Tibial nerve (tissue), 4 donors: Measurements from ENCODE around the gene FBXL7. TPM values are rescaled to one million over a fixed set of nuclear protein-coding genes. Genes with fewer than 3 reads are reported as not detected.

Experiments
- DNase-seq, 2 donors: peaks; one replicate each; pipeline ENCODE4 v3.0.0-alpha.2; 2019; ENCODE audit warnings: low spot score in 2 of 2
- H3K27ac ChIP-seq, 4 donors: fragments of 200-600 bp; sonication (generic) in 3 of 4; one replicate each; pipeline ENCODE4 v1.5.1; 2017 to 2019; ENCODE audit warnings: mild to moderate bottlenecking in 1 of 4
- H3K27me3 ChIP-seq, 2 donors: fragments of 200-600 bp; sonication (generic) in 1 of 2; one replicate each; pipeline versions ENCODE4 v1.5.1 to v1.6.0; 2017 to 2019
- H3K36me3 ChIP-seq, 3 donors: fragments of 200-600 bp; sonication (generic); one replicate each; pipeline ENCODE4 v1.5.1; 2018 to 2019
- H3K4me1 ChIP-seq, 4 donors: fragments of 200-600 bp; sonication (generic) in 3 of 4; one replicate each; pipeline ENCODE4 v1.5.1; 2017 to 2019
- H3K4me3 ChIP-seq, 4 donors: fragments of 200-600 bp; sonication (generic) in 3 of 4; one replicate each; pipeline ENCODE4 v1.5.1; 2017 to 2019; ENCODE audit warnings: mild to moderate bottlenecking in 1 of 4, moderate library complexity in 1 of 4
- H3K9me3 ChIP-seq, 4 donors: fragments of 200-600 bp; sonication (generic) in 3 of 4; one replicate each; pipeline ENCODE4 v1.5.1; 2017 to 2019
- CTCF ChIP-seq, 5 experiments: fragments of 200-600 bp in 3 of 5; fragments of 450-650 bp in 2 of 5; sonication (generic) in 3 of 5; IDR thresholded peaks; one replicate each; pipeline ENCODE4 v1.5.1; 2016 to 2019; ENCODE audit warnings: antibody characterized with exemption in 5 of 5, mild to moderate bottlenecking in 3 of 5, moderate library complexity in 2 of 5
- EP300 ChIP-seq, 2 donors: sonication (generic); formaldehyde crosslinking; IDR thresholded peaks; one replicate each; pipeline ENCODE4 v1.6.1; 2017; ENCODE audit warnings: antibody characterized with exemption in 2 of 2, mild to moderate bottlenecking in 1 of 2
- POLR2A ChIP-seq, 2 donors: fragments of 450-650 bp; IDR thresholded peaks; one replicate each; pipeline ENCODE4 v1.6.1; 2017; ENCODE audit warnings: antibody characterized with exemption in 2 of 2, mild to moderate bottlenecking in 2 of 2, moderate library complexity in 2 of 2
- WGBS, 2 donors: methylation state at CpG; one replicate each; pipeline ENCODE4 v1.1.5; 2018; 5-methylcytosine and 5-hydroxymethylcytosine counted together
- total RNA-seq, 4 donors: library from RNA; depleted of rRNA; stranded (reverse); fragments of >200 nt; gene quantifications; one replicate each; pipeline ENCODE4 v1.1.0, GENCODE V29; 2016

The FBXL7 gene
- total RNA-seq, 4 donors from 2014 or later, result 33.6 to 54.5 (median 40.9) TPM

DNA sequence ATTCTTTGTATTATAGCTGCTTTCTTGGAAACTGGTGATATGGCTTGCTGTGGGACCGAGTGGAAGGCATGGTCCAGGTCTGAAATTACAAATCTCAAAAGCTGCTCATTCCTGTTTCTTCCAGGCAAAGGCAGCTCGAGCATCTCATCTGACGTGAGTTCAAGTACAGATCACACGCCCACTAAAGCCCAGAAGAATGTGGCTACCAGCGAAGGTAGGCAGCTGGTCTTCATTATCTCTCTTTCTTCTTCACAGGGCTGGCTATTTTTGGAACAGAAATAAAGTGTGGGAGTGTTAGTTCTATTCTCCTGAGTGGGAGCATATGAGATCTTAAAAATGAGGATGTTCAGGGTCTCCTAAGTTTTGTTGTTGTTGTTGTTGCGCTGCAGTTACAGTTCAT is 115.9 kb downstream of the FBXL7 start:
- Histone ChIP-seq H3K36me3 (no peaks in the 10 kb centered on the region), H3K9me3 (no peaks in the 10 kb centered on the region)
- no peak for DNase-seq

DNA sequence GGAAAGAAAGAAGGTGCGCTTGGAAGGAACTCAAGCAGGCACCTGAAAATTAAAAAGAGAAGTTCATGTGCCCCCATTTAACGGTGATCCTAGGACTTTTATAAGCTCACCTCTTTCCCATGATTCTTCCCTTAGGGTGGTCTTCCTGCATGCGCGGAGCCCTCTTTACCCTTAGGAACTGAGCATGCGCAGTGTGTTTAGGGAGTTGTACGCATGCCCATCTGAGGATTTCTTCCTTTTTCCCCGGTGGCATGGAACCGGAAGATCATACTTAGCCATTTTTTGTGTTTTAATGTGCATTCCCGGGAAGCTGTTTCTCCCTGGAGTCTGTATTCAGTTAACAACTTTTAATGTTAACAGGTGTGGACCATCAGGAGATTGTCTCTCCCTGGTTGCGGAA is 119.0 kb downstream of the FBXL7 start:
- no peaks in the 10 kb centered on the region for H3K27me3 ChIP-seq
- WGBS, 2 donors, result 89 to 93% methylated on average over 10 of the region's 10 CpGs
- H3K4me3 ChIP-seq, result no peak overlapping the region
- no peak overlapping the region for H3K27ac ChIP-seq
- no peak for DNase-seq
- peaks cover 0 to 25% (median 4%) of the 10 kb centered on the region in 4 donors for H3K4me1 ChIP-seq
- TF ChIP-seq POLR2A (IDR thresholded peaks at IDR 0.05) (no peak), EP300 (IDR thresholded peaks at IDR 0.05) (no peak), CTCF (IDR thresholded peaks at IDR 0.05) (no peak)
- no peaks in the 10 kb centered on the region for H3K9me3 ChIP-seq
- no peaks in the 10 kb centered on the region for H3K36me3 ChIP-seq

More for the DNA sequence above, 115.9 kb downstream of the FBXL7 start:
- no peak overlapping the region for H3K4me3 ChIP-seq
- no peak overlapping the region for H3K27ac ChIP-seq
- no peak for TF ChIP-seq EP300 (IDR thresholded peaks at IDR 0.05)
- no peak for TF ChIP-seq POLR2A (IDR thresholded peaks at IDR 0.05)
- no peak for TF ChIP-seq CTCF (IDR thresholded peaks at IDR 0.05)
- peaks cover 0 to 38% (median 0%) of the 10 kb centered on the region in 4 donors for H3K4me1 ChIP-seq
- WGBS, 2 donors, result 66 to 76% methylated on average over 6 of the region's 6 CpGs
- H3K27me3 ChIP-seq, result no peaks in the 10 kb centered on the region

DNA sequence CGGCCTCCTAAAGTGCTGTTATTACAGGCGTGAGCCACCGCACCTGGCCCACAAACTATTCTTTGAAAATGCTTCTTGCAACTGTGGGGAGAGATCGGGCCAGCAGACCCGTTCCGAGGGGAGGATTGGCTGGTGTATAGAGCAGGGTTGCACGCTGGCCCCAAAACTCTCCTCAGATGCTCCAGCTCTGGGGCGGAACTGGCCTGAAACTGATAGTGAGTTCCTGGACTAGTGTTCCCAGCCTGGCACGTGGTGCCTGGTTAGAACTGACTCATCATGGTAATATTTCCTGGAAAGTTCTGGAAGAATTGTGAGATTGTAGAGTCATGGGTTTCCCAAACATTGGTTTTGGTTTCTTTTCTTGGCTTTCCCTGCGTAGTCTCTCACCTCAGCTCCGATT is 120.5 kb downstream of the FBXL7 start:
- 82 to 90% methylated on average over 11 of the region's 11 CpGs for WGBS, 2 donors
- H3K9me3 ChIP-seq, result no peaks in the 10 kb centered on the region
- H3K27me3 ChIP-seq, result no peaks in the 10 kb centered on the region
- H3K36me3 ChIP-seq, result no peaks in the 10 kb centered on the region
- H3K27ac ChIP-seq, result peak overlapping the region in 2 of 4 donors; percentile 62 to 79
- no peak for TF ChIP-seq POLR2A (IDR thresholded peaks at IDR 0.05)
- TF ChIP-seq CTCF (IDR thresholded peaks at IDR 0.05), result no peak
- no peak for TF ChIP-seq EP300 (IDR thresholded peaks at IDR 0.05)
- peak in 1 of 2 donors; percentile 14 for DNase-seq
- H3K4me3 ChIP-seq, result no peak overlapping the region
- peaks cover 0 to 20% (median 7%) of the 10 kb centered on the region in 4 donors for H3K4me1 ChIP-seq

- no peaks in the 10 kb centered on the region for H3K36me3 ChIP-seq
- TF ChIP-seq POLR2A (IDR thresholded peaks at IDR 0.05) (no peak), EP300 (IDR thresholded peaks at IDR 0.05) (no peak), CTCF (IDR thresholded peaks at IDR 0.05) (no peak)
- 30 to 39% methylated on average over 1 of the region's 1 CpG for WGBS, 2 donors
- no peaks in the 10 kb centered on the region for H3K27me3 ChIP-seq
- H3K9me3 ChIP-seq, result no peaks in the 10 kb centered on the region
- H3K4me3 ChIP-seq, result no peak overlapping the region
- H3K4me1 ChIP-seq, result peaks cover 0 to 21% (median 4%) of the 10 kb centered on the region in 4 donors
- no peak for DNase-seq
- peak overlapping the region in 2 of 4 donors; percentile 62 to 79 for H3K27ac ChIP-seq
Observed at GRCh38 chr5:15621094-15621493, 121.1 kb downstream of the FBXL7 start.

DNA sequence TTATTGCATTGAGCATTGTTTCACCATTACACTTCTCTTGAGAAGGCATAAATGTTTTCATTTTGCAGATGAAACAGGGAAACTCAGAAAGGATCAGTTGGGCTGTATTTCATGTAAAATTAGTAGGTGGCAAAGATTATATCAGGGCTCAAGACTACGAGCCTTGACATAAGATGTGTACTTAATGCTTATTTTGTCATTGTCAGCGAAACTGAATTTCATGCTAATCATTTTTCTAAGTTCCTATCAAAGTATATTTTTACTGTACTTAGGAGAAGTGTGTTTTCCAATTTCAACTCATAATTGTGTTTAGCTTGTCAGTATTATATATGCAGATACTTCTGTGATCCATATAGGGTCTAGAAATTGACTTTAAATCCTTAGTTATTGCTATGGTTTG is 123.8 kb downstream of the FBXL7 start:
- Histone ChIP-seq H3K27me3 (no peaks in the 10 kb centered on the region), H3K36me3 (no peaks in the 10 kb centered on the region), H3K27ac (no peak overlapping the region), H3K4me1 (peaks cover 0 to 21% (median 7%) of the 10 kb centered on the region in 4 donors), H3K9me3 (no peaks in the 10 kb centered on the region), H3K4me3 (no peak overlapping the region)
- no peak for TF ChIP-seq POLR2A (IDR thresholded peaks at IDR 0.05)
- TF ChIP-seq EP300 (IDR thresholded peaks at IDR 0.05), result no peak
- 89 to 93% methylated on average over 2 of the region's 2 CpGs for WGBS, 2 donors
- no peak for DNase-seq

DNA sequence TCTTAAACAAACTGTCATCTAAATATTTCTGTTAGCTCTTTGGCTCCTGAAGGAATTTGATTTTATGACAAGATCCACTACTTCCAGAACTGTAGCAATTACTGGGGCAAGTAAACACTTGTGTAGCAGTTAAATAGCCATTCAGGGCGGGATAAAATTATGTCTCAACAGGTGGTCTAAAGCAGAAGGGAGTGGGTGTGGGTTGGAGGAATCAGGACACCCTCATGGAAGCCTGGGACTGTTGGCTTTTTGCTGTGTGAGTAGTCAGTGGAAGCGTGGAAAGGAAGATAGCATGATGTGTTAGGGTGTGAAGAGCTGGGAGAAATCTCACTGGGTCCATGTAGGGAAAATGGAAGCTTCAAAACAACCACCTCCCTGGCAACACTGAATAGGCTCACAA is 127.1 kb downstream of the FBXL7 start:
- H3K27ac ChIP-seq, result no peak overlapping the region
- TF ChIP-seq POLR2A (IDR thresholded peaks at IDR 0.05), result no peak
- TF ChIP-seq EP300 (IDR thresholded peaks at IDR 0.05), result no peak
- no peak for TF ChIP-seq CTCF (IDR thresholded peaks at IDR 0.05)
- H3K4me3 ChIP-seq, result no peak overlapping the region
- WGBS, 2 donors, result 84 to 96% methylated on average over 2 of the region's 2 CpGs
- peaks cover 0 to 18% (median 6%) of the 10 kb centered on the region in 4 donors for H3K4me1 ChIP-seq
- H3K9me3 ChIP-seq, result no peaks in the 10 kb centered on the region
- H3K27me3 ChIP-seq, result no peaks in the 10 kb centered on the region
- H3K36me3 ChIP-seq, result no peaks in the 10 kb centered on the region
- DNase-seq, result no peak
